Lower leg skin (tissue), 3 donors: ENCODE results near the gene TMEM132D.

Experiments
- POLR2A ChIP-seq, 2 donors: fragments of 450-650 bp; IDR thresholded peaks; one replicate each; pipeline ENCODE4 v1.6.1; 2016 to 2017; ENCODE audit warnings: antibody characterized with exemption in 2 of 2, mild to moderate bottlenecking in 1 of 2, moderate library complexity in 1 of 2
- TF ChIP-seq, protein P1 (sequence below), 3 donors: fragments of 450-650 bp; IDR thresholded peaks; one replicate each; pipeline ENCODE4 v1.5.1; 2016; ENCODE audit warnings: antibody characterized with exemption in 3 of 3, mild to moderate bottlenecking in 3 of 3, moderate library complexity in 2 of 3

DNA sequence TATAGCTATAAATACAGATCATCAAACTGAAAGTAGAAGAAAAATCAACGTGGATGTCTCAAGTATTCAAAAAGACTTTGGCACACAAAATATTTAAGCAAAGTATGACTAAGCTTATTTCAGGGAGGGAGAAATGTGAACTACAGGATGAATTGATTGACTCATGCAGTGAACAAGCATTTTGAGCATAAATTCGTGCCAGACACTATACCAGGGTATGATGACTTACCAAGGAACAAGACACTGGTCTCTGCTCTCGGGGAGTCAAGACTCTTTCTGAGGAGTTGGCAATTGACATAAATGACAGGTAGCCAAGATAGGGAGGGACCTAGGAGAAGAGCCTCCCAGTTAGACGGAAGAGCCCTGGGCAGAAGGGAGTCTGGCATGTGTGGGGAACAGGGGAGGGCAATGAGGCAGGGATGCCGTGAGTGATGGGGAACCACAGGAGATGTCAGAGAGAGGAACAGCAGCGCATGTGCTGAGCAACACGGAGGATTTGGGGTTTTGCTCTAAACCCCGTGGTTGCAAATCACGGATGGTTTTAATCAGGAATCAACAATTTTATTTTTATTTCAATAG, 115.2 kb downstream of the TMEM132D start:
- TF ChIP-seq, protein P1, sequence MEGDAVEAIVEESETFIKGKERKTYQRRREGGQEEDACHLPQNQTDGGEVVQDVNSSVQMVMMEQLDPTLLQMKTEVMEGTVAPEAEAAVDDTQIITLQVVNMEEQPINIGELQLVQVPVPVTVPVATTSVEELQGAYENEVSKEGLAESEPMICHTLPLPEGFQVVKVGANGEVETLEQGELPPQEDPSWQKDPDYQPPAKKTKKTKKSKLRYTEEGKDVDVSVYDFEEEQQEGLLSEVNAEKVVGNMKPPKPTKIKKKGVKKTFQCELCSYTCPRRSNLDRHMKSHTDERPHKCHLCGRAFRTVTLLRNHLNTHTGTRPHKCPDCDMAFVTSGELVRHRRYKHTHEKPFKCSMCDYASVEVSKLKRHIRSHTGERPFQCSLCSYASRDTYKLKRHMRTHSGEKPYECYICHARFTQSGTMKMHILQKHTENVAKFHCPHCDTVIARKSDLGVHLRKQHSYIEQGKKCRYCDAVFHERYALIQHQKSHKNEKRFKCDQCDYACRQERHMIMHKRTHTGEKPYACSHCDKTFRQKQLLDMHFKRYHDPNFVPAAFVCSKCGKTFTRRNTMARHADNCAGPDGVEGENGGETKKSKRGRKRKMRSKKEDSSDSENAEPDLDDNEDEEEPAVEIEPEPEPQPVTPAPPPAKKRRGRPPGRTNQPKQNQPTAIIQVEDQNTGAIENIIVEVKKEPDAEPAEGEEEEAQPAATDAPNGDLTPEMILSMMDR (IDR thresholded peaks at IDR 0.05): no peak
- TF ChIP-seq POLR2A (IDR thresholded peaks at IDR 0.05): no peak
